ENCODE measurements around the gene MYO1D.

MYO1D gene

GRCh38 chr17:32801193-32801592 is 75.7 kb downstream of the MYO1D start (continued):
- TF ChIP-seq TSHZ2 (CRISPR knock-in tag; IDR thresholded peaks at IDR 0.05) (no peak), GLIS3 (CRISPR knock-in tag; IDR thresholded peaks at IDR 0.05) (no peak), OSR1 (CRISPR knock-in tag; IDR thresholded peaks at IDR 0.05) (no peak), ZFP30 (CRISPR knock-in tag; IDR thresholded peaks at IDR 0.05) (no peak), BACH2 (CRISPR knock-in tag; IDR thresholded peaks at IDR 0.05; ENCODE audit: borderline replicate concordance) (no peak), TCF4 (CRISPR knock-in tag; IDR thresholded peaks at IDR 0.05; ENCODE audit: borderline replicate concordance) (no peak), ISL1 (CRISPR knock-in tag; IDR thresholded peaks at IDR 0.05) (no peak), ZNF8 (CRISPR knock-in tag; IDR thresholded peaks at IDR 0.05) (no peak)

GRCh38 chr17:32798938-32799337 is 78.0 kb downstream of the MYO1D start:
- no peak for ATAC-seq
- no peak for TF ChIP-seq TOX (CRISPR knock-in tag; IDR thresholded peaks at IDR 0.05; ENCODE audit: borderline replicate concordance)
- TF ChIP-seq OSR1 (CRISPR knock-in tag; IDR thresholded peaks at IDR 0.05) = no peak
- TF ChIP-seq ZNF70 (CRISPR knock-in tag; IDR thresholded peaks at IDR 0.05) = no peak
- no peak for TF ChIP-seq SNAI2 (CRISPR knock-in tag; IDR thresholded peaks at IDR 0.05)
- no peak for TF ChIP-seq PATZ1 (CRISPR knock-in tag; IDR thresholded peaks at IDR 0.05; ENCODE audit: borderline replicate concordance)

GRCh38 chr17:32795339-32795979 is 81.5 kb downstream of the MYO1D start:
- ATAC-seq = no peak
- TF ChIP-seq CREB5 (CRISPR knock-in tag; IDR thresholded peaks at IDR 0.05; ENCODE audit: low read depth) = no peak
- TF ChIP-seq SNAI2 (CRISPR knock-in tag; IDR thresholded peaks at IDR 0.05) = no peak
- no peak for TF ChIP-seq CSRNP3 (CRISPR knock-in tag; IDR thresholded peaks at IDR 0.05)
- TF ChIP-seq PPARA (CRISPR knock-in tag; IDR thresholded peaks at IDR 0.05; ENCODE audit: borderline replicate concordance) = no peak
- no peak for TF ChIP-seq RARB (CRISPR knock-in tag; IDR thresholded peaks at IDR 0.05)
- TF ChIP-seq POU6F1 (CRISPR knock-in tag; IDR thresholded peaks at IDR 0.05; ENCODE audit: borderline replicate concordance, low read depth) = no peak
- no peak for TF ChIP-seq TOX (CRISPR knock-in tag; IDR thresholded peaks at IDR 0.05; ENCODE audit: borderline replicate concordance)
- TF ChIP-seq TCF4 (CRISPR knock-in tag; IDR thresholded peaks at IDR 0.05; ENCODE audit: borderline replicate concordance) = no peak
- TF ChIP-seq CSDC2 (CRISPR knock-in tag; IDR thresholded peaks at IDR 0.05) = no peak
- no peak for TF ChIP-seq ZNF70 (CRISPR knock-in tag; IDR thresholded peaks at IDR 0.05)
- TF ChIP-seq ISL1 (CRISPR knock-in tag; IDR thresholded peaks at IDR 0.05) = no peak
- TF ChIP-seq TSHZ2 (CRISPR knock-in tag; IDR thresholded peaks at IDR 0.05) = no peak
- no peak for TF ChIP-seq BACH2 (CRISPR knock-in tag; IDR thresholded peaks at IDR 0.05; ENCODE audit: borderline replicate concordance)
- TF ChIP-seq OSR1 (CRISPR knock-in tag; IDR thresholded peaks at IDR 0.05) = no peak
